Measurements from ENCODE around the gene PLEKHF1. TPM values are rescaled to one million over a fixed set of nuclear protein-coding genes. Genes with fewer than 3 reads are reported as not detected.

The PLEKHF1 gene
- total RNA-seq, 1 donor from 2014 or later, result 29.4 TPM

Other genes with a start within 250 kb of the PLEKHF1 start
- not detected in 3 replicates for gene VSTM2B, start 139.5 kb upstream of the PLEKHF1 start, total RNA-seq
- 49.0 to 71.1 TPM (median 49.4 TPM) in 3 replicates for gene POP4, start 59.2 kb upstream of the PLEKHF1 start, total RNA-seq
- gene C19orf12, start 49.8 kb downstream of the PLEKHF1 start, total RNA-seq, result 43.7 to 46.9 TPM (median 46.4 TPM) in 3 replicates
- gene CCNE1, start 146.5 kb downstream of the PLEKHF1 start, total RNA-seq, result 7.6 to 13.4 TPM (median 8.2 TPM) in 3 replicates